Omental fat pad (tissue), 4 donors: ENCODE results near the gene AFP. TPM values are rescaled to one million over a fixed set of nuclear protein-coding genes. Genes with fewer than 3 reads are reported as not detected.

Experiments
- ATAC-seq: fragments of 150-250 bp; one replicate; pipeline ENCODE4 v1.9.1; 2016; ENCODE audit warnings: mild to moderate bottlenecking, moderate library complexity; ENCODE audit not compliant: low FRiP score
- DNase-seq: peaks from one replicate; pipeline ENCODE4 v3.0.0-alpha.2; 2019; ENCODE audit warnings: low spot score
- CTCF ChIP-seq, 3 donors: fragments of 450-650 bp; IDR thresholded peaks; one replicate each; pipeline ENCODE4 v1.5.1; 2016 to 2017; ENCODE audit warnings: antibody characterized with exemption in 3 of 3, mild to moderate bottlenecking in 3 of 3, moderate library complexity in 2 of 3
- total RNA-seq, 4 donors: library from RNA; depleted of rRNA; stranded (reverse); fragments of >200 nt; gene quantifications; one replicate each; pipeline ENCODE4 v1.1.0, GENCODE V29; 2016

The AFP gene
- total RNA-seq, 4 donors from 2014 or later = not detected

DNA sequence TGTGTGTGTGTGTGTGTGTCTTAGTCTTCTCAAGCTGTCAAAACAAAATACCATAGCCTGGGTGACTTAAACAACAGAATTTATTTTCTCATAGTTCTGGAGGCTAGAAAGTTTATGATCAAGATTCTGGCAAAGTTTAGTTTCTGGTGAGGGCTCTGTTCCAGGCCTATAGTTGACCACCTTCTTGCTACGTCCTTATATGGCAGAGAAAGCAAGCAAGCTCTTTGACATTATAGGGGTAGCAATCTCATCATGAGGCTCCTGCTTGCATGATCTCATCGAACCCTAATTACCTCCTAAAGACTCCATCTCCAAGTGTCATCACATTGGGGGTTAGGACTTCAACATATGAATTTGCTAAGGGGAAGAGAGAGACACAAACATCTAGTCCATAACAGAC lies 6.9 kb upstream of the AFP start:
- DNase-seq = no peak
- TF ChIP-seq CTCF (IDR thresholded peaks at IDR 0.05) = no peak
- no peak for ATAC-seq

GRCh38 chr4:73429826-73430587 lies 6.0 kb upstream of the AFP start:
- no peak for TF ChIP-seq CTCF (IDR thresholded peaks at IDR 0.05)
- DNase-seq = no peak

GRCh38 chr4:73431813-73432168 lies 4.2 kb upstream of the AFP start:
- TF ChIP-seq CTCF (IDR thresholded peaks at IDR 0.05) = no peak
- ATAC-seq (no peak), DNase-seq (no peak)

More at GRCh38 chr4:73429826-73430587, 6.0 kb upstream of the AFP start:
- no peak for ATAC-seq

DNA sequence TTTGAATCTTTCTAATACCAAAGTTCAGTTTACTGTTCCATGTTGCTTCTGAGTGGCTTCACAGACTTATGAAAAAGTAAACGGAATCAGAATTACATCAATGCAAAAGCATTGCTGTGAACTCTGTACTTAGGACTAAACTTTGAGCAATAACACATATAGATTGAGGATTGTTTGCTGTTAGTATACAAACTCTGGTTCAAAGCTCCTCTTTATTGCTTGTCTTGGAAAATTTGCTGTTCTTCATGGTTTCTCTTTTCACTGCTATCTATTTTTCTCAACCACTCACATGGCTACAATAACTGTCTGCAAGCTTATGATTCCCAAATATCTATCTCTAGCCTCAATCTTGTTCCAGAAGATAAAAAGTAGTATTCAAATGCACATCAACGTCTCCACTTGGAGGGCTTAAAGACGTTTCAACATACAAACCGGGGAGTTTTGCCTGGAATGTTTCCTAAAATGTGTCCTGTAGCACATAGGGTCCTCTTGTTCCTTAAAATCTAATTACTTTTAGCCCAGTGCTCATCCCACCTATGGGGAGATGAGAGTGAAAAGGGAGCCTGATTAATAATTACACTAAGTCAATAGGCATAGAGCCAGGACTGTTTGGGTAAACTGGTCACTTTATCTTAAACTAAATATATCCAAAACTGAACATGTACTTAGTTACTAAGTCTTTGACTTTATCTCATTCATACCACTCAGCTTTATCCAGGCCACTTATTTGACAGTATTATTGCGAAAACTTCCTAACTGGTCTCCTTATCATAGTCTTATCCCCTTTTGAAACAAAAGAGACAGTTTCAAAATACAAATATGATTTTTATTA lies 3.6 kb upstream of the AFP start:
- ATAC-seq (no peak), DNase-seq (no peak)
- TF ChIP-seq CTCF (IDR thresholded peaks at IDR 0.05) = no peak

- TF ChIP-seq CTCF (IDR thresholded peaks at IDR 0.05) = no peak
- no peak for ATAC-seq
- DNase-seq = no peak
Measured at GRCh38 chr4:73433140-73433539, 2.9 kb upstream of the AFP start.

- ATAC-seq (no peak), DNase-seq (no peak)
- TF ChIP-seq CTCF (IDR thresholded peaks at IDR 0.05) = no peak
Measured at GRCh38 chr4:73434311-73434710, 1.7 kb upstream of the AFP start.
